NCI-H2227 (cell line): Measurements from ENCODE around the gene TMOD4.

Experiments used
- DNase-seq: peaks from one replicate; lab custom pipeline; 2025; ENCODE audit not compliant: unreplicated experiment; lab: John Stamatoyannopoulos, UW

Gene TMOD4

GRCh38 chr1:151176514-151177045, 799 bp upstream of the TMOD4 start:
- no peak for DNase-seq

- DNase-seq: no peak
Observed at GRCh38 chr1:151175041-151175741, 590 bp downstream of the TMOD4 start.

GRCh38 chr1:151171190-151171589, 4.6 kb downstream of the TMOD4 start:
- DNase-seq: no peak

- no peak for DNase-seq
Observed at GRCh38 chr1:151167116-151167515, 8.7 kb downstream of the TMOD4 start.

GRCh38 chr1:151166505-151166956, 9.2 kb downstream of the TMOD4 start:
- peak; percentile 49 for DNase-seq

GRCh38 chr1:151165738-151166504, 9.9 kb downstream of the TMOD4 start, which contains the start of the genes LYSMD1 and SCNM1:
Gene LYSMD1 (minus strand): TSS chr1:151165902. CDS start chr1:151165258, 644 bp downstream.
Gene SCNM1 (plus strand): TSS chr1:151166144. CDS start chr1:151166153, 9 bp downstream.
- DNase-seq: peak; percentile 99

- DNase-seq: peak; percentile 79
Observed at GRCh38 chr1:151165281-151165737, 10.5 kb downstream of the TMOD4 start.

- DNase-seq: no peak
Observed at GRCh38 chr1:151164732-151165280, 11.0 kb downstream of the TMOD4 start.

GRCh38 chr1:151159373-151159772, 16.4 kb downstream of the TMOD4 start:
- DNase-seq: no peak

GRCh38 chr1:151158751-151159251, 17.0 kb downstream of the TMOD4 start:
- no peak for DNase-seq

- DNase-seq: no peak
Observed at GRCh38 chr1:151158326-151158725, 17.5 kb downstream of the TMOD4 start.

GRCh38 chr1:151157067-151157531, 18.7 kb downstream of the TMOD4 start:
- no peak for DNase-seq

GRCh38 chr1:151156515-151156819, 19.3 kb downstream of the TMOD4 start, which contains the start of gene TNFAIP8L2:
Gene TNFAIP8L2 (plus strand): TSS chr1:151156649. CDS start chr1:151158698, 2,049 bp downstream.
- peak; percentile 10 for DNase-seq

GRCh38 chr1:151147665-151148064, 28.1 kb downstream of the TMOD4 start:
- DNase-seq: no peak

- peak; percentile 52 for DNase-seq
Observed at GRCh38 chr1:151147132-151147503, 28.7 kb downstream of the TMOD4 start.

GRCh38 chr1:151146412-151147131, 29.2 kb downstream of the TMOD4 start, which contains the start of gene SEMA6C:
Gene SEMA6C (minus strand): TSS chr1:151146631. CDS start chr1:151142621, 4,010 bp downstream.
- DNase-seq: peak; percentile 94

GRCh38 chr1:151146072-151146411, 29.7 kb downstream of the TMOD4 start:
- DNase-seq: no peak

GRCh38 chr1:151145304-151146071, 30.3 kb downstream of the TMOD4 start:
- peak; percentile 41 for DNase-seq

GRCh38 chr1:151144474-151145303, 31.1 kb downstream of the TMOD4 start:
- no peak for DNase-seq
